IMR-90 (cell line): Measurements from ENCODE around the gene C1QTNF7. TPM values are rescaled to one million over a fixed set of nuclear protein-coding genes. Genes with fewer than 3 reads are reported as not detected.

ENCODE experiments used
- ATAC-seq: fragments of 200-7000 bp; cut with Tn5 transposase; 2 replicates; pipeline ENCODE4 v1.9.1; 2020; ENCODE audit warnings: low read depth, mild to moderate bottlenecking, moderate library complexity
- BruUV-seq: library from RNA; stranded (reverse); fragments of 400-500 nt; replicated peaks from 2 replicates; lab custom pipeline; 2021; lab: Mats Ljungman, UMichigan
- CTCF ChIA-PET: fragments of 300-600 bp; formaldehyde crosslinking; extraction: SDS; loops from one replicate; lab custom pipeline; 2021; ENCODE audit warnings: antibody characterized with exemption; lab: Yijun Ruan, JAX
- POLR2A ChIA-PET: fragments of 300-600 bp; sonication (Branson Sonifier 250); formaldehyde crosslinking; loops from one replicate; lab custom pipeline; 2022; ENCODE audit warnings: antibody characterized with exemption; ENCODE audit not compliant: unreplicated experiment; lab: Charles Lee
- DNase-seq: peaks from one replicate; pipeline ENCODE4 v3.0.0; 2013
- H2AFZ ChIP-seq: replicated peaks from 2 replicates; pipeline ENCODE3; 2013; ENCODE audit warnings: low read length, mild to moderate bottlenecking; ENCODE audit not compliant: poor library complexity
- H2AK5ac ChIP-seq: 2 replicates; pipeline ENCODE4 v1.6.1; 2013; ENCODE audit warnings: low read depth, low read length, inconsistent platforms
- H2AK9ac ChIP-seq: replicated peaks from 2 replicates; pipeline ENCODE3; 2013; ENCODE audit warnings: mild to moderate bottlenecking, low read depth, low read length, moderate library complexity; ENCODE audit not compliant: poor library complexity
- H2BK120ac ChIP-seq: 2 replicates; pipeline ENCODE4 v1.6.1; 2013; ENCODE audit warnings: low read depth, low read length, inconsistent platforms
- H2BK15ac ChIP-seq: 3 replicates; pipeline ENCODE4 v1.6.1; 2013; ENCODE audit warnings: low read depth, low read length, inconsistent platforms
- H2BK20ac ChIP-seq: 2 replicates; pipeline ENCODE4 v1.6.1; 2013; ENCODE audit warnings: low read depth, mild to moderate bottlenecking, inconsistent platforms, low read length, moderate library complexity
- H2BK5ac ChIP-seq: 2 replicates; pipeline ENCODE4 v1.6.1; 2013; ENCODE audit warnings: mild to moderate bottlenecking, low read depth, low read length, inconsistent platforms; ENCODE audit not compliant: poor library complexity, severe bottlenecking
- H3K14ac ChIP-seq: replicated peaks from 2 replicates; pipeline ENCODE4 v1.6.1; 2013; ENCODE audit warnings: low read depth, low read length, inconsistent platforms
- H3K18ac ChIP-seq: 2 replicates; pipeline ENCODE4 v1.6.1; 2013; ENCODE audit warnings: low read depth, low read length, control low read depth
- H3K23ac ChIP-seq: 2 replicates; pipeline ENCODE4 v1.6.1; 2013; ENCODE audit warnings: low read depth, low read length, inconsistent platforms
- H3K27ac ChIP-seq: 2 replicates; pipeline ENCODE4 v1.5.1; 2013; ENCODE audit warnings: mild to moderate bottlenecking, control low read depth, low read length; ENCODE audit not compliant: insufficient read depth
- H3K27me3 ChIP-seq: 2 replicates; pipeline ENCODE4 v1.6.1; 2013; ENCODE audit warnings: low read length; ENCODE audit not compliant: control insufficient read depth, insufficient read depth
- H3K36me3 ChIP-seq: 2 replicates; pipeline ENCODE4 v1.6.1; 2013; ENCODE audit warnings: low read length, mixed read lengths; ENCODE audit not compliant: control insufficient read depth, insufficient read depth
- H3K4ac ChIP-seq: 2 replicates; pipeline ENCODE4 v1.6.1; 2013; ENCODE audit warnings: low read depth, low read length, inconsistent platforms
- H3K4me1 ChIP-seq: 2 replicates; pipeline ENCODE4 v1.6.1; 2013; ENCODE audit warnings: low read length, mixed read lengths; ENCODE audit not compliant: control insufficient read depth, insufficient read depth
- H3K4me2 ChIP-seq: 2 replicates; pipeline ENCODE4 v1.6.1; 2013; ENCODE audit warnings: low read depth, mild to moderate bottlenecking, control low read depth, low read length, moderate library complexity
- H3K4me3 ChIP-seq: 2 replicates; pipeline ENCODE4 v1.5.1; 2013; ENCODE audit warnings: low read depth, mild to moderate bottlenecking, control low read depth, low read length, moderate library complexity; ENCODE audit not compliant: insufficient read depth
- H3K56ac ChIP-seq: 2 replicates; pipeline ENCODE4 v1.6.1; 2013; ENCODE audit warnings: low read length, inconsistent platforms; ENCODE audit not compliant: insufficient read depth; ENCODE audit errors: extremely low read depth
- H3K79me1 ChIP-seq, 2 experiments: 2 replicates each; pipeline ENCODE4 v1.6.1; 2013; ENCODE audit warnings: low read length in 2 of 2, inconsistent platforms in 1 of 2, low read depth in 1 of 2
- H3K9ac ChIP-seq: 2 replicates; pipeline ENCODE4 v1.6.1; 2013; ENCODE audit warnings: low read depth, low read length, control low read depth
- H3K9me1 ChIP-seq: 2 replicates; pipeline ENCODE4 v1.6.1; 2013; ENCODE audit warnings: low read length, inconsistent platforms; ENCODE audit not compliant: insufficient read depth
- H3K9me3 ChIP-seq: 2 replicates; pipeline ENCODE4 v1.6.1; 2013; ENCODE audit warnings: low read length; ENCODE audit not compliant: control insufficient read depth, insufficient read depth
- H4K20me1 ChIP-seq: 2 replicates; pipeline ENCODE4 v1.6.1; 2013; ENCODE audit warnings: low read length, inconsistent platforms; ENCODE audit not compliant: insufficient read depth
- H4K5ac ChIP-seq: 2 replicates; pipeline ENCODE4 v1.6.1; 2013; ENCODE audit warnings: mild to moderate bottlenecking, low read depth, low read length, control low read depth
- H4K8ac ChIP-seq, 2 experiments: 2 replicates each; pipeline ENCODE4 v1.6.1; 2013; ENCODE audit warnings: low read depth in 2 of 2, low read length in 2 of 2, control low read depth in 1 of 2, inconsistent platforms in 1 of 2
- H4K91ac ChIP-seq: 2 replicates; pipeline ENCODE4 v1.6.1; 2013; ENCODE audit warnings: low read depth, low read length, inconsistent platforms; ENCODE audit not compliant: insufficient read depth
- BHLHE40 ChIP-seq: fragments of 150-350 bp; IDR thresholded peaks from 2 replicates; pipeline ENCODE4 v1.6.1; 2016; ENCODE audit warnings: mild to moderate bottlenecking, low read depth, low read length
- CTCF ChIP-seq: conservative IDR thresholded peaks from 2 replicates; pipeline ENCODE4 v1.5.1; 2012; ENCODE audit warnings: mild to moderate bottlenecking, low read depth, low read length, improper control_type of control experiment
- FOS ChIP-seq: fragments of 150-350 bp; IDR thresholded peaks from 2 replicates; pipeline ENCODE4 v1.6.1; 2016; ENCODE audit warnings: low read depth, low read length
- MAZ ChIP-seq: IDR thresholded peaks from 2 replicates; pipeline ENCODE4 v1.6.1; 2012; ENCODE audit warnings: low read depth, mild to moderate bottlenecking, low read length, improper control_type of control experiment, moderate library complexity, borderline replicate concordance
- POLR2A ChIP-seq: IDR thresholded peaks from 2 replicates; pipeline ENCODE4 v1.6.1; 2012; ENCODE audit warnings: mild to moderate bottlenecking, low read depth, low read length
- RAD21 ChIP-seq: IDR thresholded peaks from 2 replicates; pipeline ENCODE4 v1.6.1; 2012; ENCODE audit warnings: low read length, improper control_type of control experiment
- SMC3 ChIP-seq: fragments of 150-350 bp; IDR thresholded peaks from 2 replicates; pipeline ENCODE4 v1.6.1; 2016; ENCODE audit warnings: low read depth, mild to moderate bottlenecking, antibody characterized with exemption, low read length, moderate library complexity
- USF2 ChIP-seq: fragments of 150-350 bp; IDR thresholded peaks from 2 replicates; pipeline ENCODE4 v1.6.1; 2017; ENCODE audit warnings: mild to moderate bottlenecking, antibody characterized with exemption, low read length, low read depth
- WGBS, 2 experiments: methylation state at CpG; one replicate each; pipeline versions ENCODE4 v1.1.5 to v1.1.7; 2013; ENCODE audit warnings: missing lambda C conversion rate in 2 of 2; ENCODE audit not compliant: insufficient read length in 1 of 2; ENCODE audit errors: extremely low coverage in 2 of 2; 5-methylcytosine and 5-hydroxymethylcytosine counted together
- dilution Hi-C: fragments of 300-500 bp; cut with HindIII; formaldehyde crosslinking; loops from one replicate; pipeline ENCODE4 v1.14.3; 2018; ENCODE audit warnings: low sequenced_read_pairs; ENCODE audit not compliant: unreplicated experiment
- in situ Hi-C: fragments of 300-500 bp; cut with MboI; formaldehyde crosslinking; loops from 3 replicates; pipeline ENCODE4 v1.14.3; 2019; ENCODE audit warnings: low sequenced_read_pairs, inconsistent platforms, mixed read lengths
- intact Hi-C: fragments of 100-400 bp; cut with micrococcal nuclease; formaldehyde crosslinking; loops from 2 replicates; pipeline ENCODE4 v1.10.0; 2022
- polyA plus RNA-seq, 3 experiments: library from polyadenylated mRNA; depleted of rRNA; stranded (reverse); fragments of >200 nt; gene quantifications; 2 replicates each; pipeline ENCODE4 v1.2.3, GENCODE V29; 2012; ENCODE audit warnings: low replicate concordance in 1 of 3
- total RNA-seq: library from RNA; depleted of rRNA; stranded (reverse); fragments of >200 nt; gene quantifications from 2 replicates; pipeline ENCODE4 v1.2.3, GENCODE V29; 2012

C1QTNF7 gene
- total and polyA plus RNA-seq, 2 of the 4 experiments (the other 2 are of a cell fraction), result 0.12 to 0.18 TPM

- Histone ChIP-seq H3K4me1 (peaks cover 9% of the 10 kb centered on the region), H3K36me3 (peaks cover 7% of the 10 kb centered on the region; the same call in 1 of the 2 replicates), H3K4ac (peak overlapping the region; percentile 99), H3K27ac (peak overlapping the region; percentile 81), H3K9me1 (no peaks in the 10 kb centered on the region), H4K20me1 (no peaks in the 10 kb centered on the region), H3K56ac (peak overlapping the region; percentile 95), H3K4me3 (peak overlapping the region; percentile 48), H2AFZ (peak overlapping the region; percentile 95), H3K79me1 (peaks cover 9 to 24% of the 10 kb centered on the region in 2 experiments; a peak in 3 of 4 replicates), H2AK5ac (peak overlapping the region; percentile 19; the same call in 1 of the 2 replicates), H4K8ac (peak overlapping the region; percentile 84 to 99), H4K91ac (peak overlapping the region; percentile 98), H3K9ac (peak overlapping the region; percentile 82), H3K23ac (peak overlapping the region; percentile 89), H2BK20ac (peak overlapping the region; percentile 89), H3K9me3 (no peaks in the 10 kb centered on the region), H2AK9ac (peak overlapping the region; percentile 19), H2BK15ac (peak overlapping the region; percentile 55; the same call in 2 of the 3 replicates), H3K27me3 (no peaks in the 10 kb centered on the region), H3K14ac (peak overlapping the region; percentile 98), H4K5ac (peak overlapping the region; percentile 91), H2BK120ac (peak overlapping the region; percentile 98), H3K4me2 (peak overlapping the region; percentile 85), H2BK5ac (peak overlapping the region; percentile 65), H3K18ac (peak overlapping the region; percentile 87)
- no TSS peak for BruUV-seq
- in situ Hi-C loops (loop anchor here (10.0 to 25.0 kb wide), 4 partner anchors 326 to 733 kb away; no protein-coding TSS in a partner anchor), dilution Hi-C loops (no loop called here), intact Hi-C loops (loop anchor here (1.0 to 10.0 kb wide), 7 partner anchors 171 to 746 kb away; partner anchors contain the start of gene TAPT1)
- POLR2A ChIA-PET, result interaction anchor here (0.5 to 1.1 kb wide), 2 partner anchors 9 to 158 kb away, joined by 3 to 8 read pairs; partner anchors contain the start of gene CC2D2A
- peak; percentile 87 for ATAC-seq
- CTCF ChIA-PET, result interaction anchor here (0.6 to 1.8 kb wide), 10 partner anchors 9 to 477 kb away, joined by 3 to 10 read pairs (median 4); partner anchors contain the start of gene CC2D2A
- WGBS, 2 experiments, result 0% methylated on average over 1 of the region's 11 CpGs; no CpG with 5 or more reads in 1 of the 2 experiments
- peak; percentile 89 for DNase-seq
- TF ChIP-seq MAZ, result no peak
- TF ChIP-seq POLR2A, result peak; percentile 48
- TF ChIP-seq SMC3, result peak; percentile 77
- peak; percentile 86 for TF ChIP-seq BHLHE40
- TF ChIP-seq CTCF, result peak; percentile 88
- peak; percentile 89 for TF ChIP-seq USF2
- peak; percentile 92 for TF ChIP-seq RAD21
- no peak for TF ChIP-seq FOS
Observed at GRCh38 chr4:15479089-15479912, 51.5 kb downstream of the C1QTNF7 start.
